ENCODE measurements around the gene CD82.

The CD82 gene

DNA sequence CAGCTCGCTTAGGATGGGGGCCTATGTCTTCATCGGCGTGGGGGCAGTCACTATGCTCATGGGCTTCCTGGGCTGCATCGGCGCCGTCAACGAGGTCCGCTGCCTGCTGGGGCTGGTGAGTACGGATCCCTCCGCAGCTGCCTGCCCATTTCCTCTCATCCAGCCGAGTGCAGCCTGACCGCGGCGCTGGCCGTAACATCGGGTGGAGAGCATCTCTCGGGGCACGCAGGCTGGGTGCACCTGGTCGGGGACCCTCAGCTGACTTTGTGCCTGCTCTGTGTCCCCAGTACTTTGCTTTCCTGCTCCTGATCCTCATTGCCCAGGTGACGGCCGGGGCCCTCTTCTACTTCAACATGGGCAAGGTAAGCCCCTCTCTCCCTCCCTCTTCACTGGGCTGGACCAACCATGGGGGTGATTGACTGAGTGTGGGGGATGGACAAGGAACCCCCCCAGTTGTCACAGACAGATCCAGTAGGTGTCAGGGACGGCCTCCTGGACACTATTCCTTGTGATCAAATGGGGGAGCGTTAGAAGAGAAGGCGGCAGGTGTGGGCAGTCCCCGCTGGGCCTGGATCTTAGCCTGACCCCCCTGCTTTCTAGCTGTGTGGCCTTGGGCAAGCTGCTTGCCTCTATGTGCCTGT is 39.7 kb downstream of the CD82 start:
- FAIRE-seq, result no peak

DNA sequence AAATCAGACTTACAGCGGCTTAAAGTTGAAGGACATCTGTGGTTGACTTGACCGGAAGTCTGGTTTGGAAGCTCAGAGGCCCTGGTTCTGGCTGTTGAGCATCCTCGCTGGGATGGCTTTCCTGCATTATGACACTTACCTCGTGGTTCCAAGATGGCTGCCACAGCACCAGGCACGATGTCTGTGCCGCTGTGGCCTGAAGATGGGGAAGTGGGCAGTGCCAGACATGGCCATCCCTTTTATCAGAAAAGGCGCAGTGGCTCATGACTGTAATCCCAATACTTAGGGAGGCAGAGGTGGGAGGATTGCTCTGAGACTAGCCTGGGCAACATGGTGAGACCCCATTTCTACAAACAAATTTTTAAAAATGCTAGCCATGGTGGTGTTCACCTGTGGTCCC is 40.5 kb downstream of the CD82 start:
- no peak for FAIRE-seq

DNA sequence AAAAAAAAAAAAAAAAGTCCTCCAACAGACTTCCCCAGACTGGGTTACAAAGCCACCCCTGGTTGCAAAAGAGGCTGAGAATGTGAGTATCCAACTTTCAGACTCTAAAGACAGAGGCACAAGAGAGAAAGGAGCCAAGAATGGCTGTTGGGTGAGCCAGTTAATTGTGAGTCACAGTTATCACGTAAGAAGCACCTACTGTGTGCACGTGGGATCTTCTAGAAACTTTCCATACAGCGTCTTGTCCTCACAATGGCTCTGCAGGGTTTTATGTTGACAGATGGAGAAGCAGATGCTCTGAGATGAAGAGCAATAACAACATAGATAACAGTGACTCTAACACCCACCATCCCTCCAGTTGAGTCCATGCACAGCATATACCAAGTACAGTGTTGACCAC is 41.0 kb downstream of the CD82 start:
- FAIRE-seq, result no peak

DNA sequence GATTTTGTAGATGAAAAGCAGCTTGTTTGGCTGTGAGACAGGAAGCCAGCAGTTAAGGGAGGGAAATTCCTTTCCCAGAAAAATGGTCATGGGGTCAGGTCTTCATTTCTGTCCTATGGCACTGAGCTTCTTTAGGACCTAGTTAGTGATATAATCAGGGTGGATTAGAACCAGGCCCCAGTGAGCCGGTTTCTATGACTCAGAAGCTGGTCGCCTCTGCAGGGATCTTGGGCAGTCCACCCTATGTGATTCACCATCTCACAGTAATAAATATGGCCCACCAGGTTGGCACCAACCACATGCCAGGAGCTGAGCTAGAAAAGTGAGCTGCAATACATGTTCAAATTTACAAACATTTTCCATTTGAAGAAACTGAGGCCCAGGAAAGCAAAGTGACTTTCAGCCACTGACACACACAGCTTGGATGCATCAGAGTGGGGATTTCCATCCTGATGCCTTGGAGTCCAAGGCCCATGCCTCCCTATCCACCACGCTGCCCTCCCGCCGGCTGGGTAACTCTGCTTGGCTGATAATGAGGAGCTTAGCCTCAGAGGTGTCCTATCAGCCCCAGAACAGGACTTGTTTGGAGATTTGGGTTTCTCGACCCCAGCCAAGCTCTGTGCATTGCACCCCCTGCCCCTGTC is 42.0 kb downstream of the CD82 start:
- FAIRE-seq, result no peak

DNA sequence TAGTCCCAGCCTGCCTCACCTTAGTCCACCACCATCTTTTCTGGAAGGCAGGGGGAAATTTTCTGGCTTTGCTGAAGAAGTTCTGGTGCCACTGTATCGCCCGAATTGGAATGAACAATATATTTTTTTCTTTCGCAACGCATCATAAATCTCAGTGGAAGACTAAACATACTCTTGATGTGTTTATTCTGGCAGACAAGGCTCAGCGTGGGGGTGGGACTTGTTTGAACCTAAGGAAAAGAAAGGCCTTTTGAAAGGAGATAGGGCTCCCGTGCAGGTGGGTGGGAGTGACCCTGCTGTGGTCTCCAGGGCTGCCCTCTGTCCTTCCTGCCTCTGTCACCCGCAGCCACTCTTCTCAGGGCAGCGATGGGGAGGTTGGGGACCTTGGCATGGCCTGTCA is 42.5 kb downstream of the CD82 start:
- no peak for FAIRE-seq

DNA sequence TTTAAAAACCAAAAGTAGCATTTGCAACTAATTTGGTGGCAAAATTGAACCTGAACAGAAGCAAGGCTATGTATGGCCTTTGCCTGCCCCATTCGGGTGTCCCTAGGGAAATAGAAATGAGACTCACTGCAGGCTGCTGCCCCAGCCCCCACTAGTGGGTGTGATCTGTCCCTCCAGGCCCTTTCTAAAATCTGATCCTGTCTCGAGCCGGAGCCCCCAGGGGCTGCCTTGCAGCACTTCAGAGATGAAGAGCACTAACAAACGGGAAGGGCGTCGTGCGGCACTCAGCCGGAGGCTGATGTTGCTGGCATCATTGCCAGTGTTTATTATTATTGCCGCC is 43.2 kb downstream of the CD82 start:
- FAIRE-seq, result no peak

DNA sequence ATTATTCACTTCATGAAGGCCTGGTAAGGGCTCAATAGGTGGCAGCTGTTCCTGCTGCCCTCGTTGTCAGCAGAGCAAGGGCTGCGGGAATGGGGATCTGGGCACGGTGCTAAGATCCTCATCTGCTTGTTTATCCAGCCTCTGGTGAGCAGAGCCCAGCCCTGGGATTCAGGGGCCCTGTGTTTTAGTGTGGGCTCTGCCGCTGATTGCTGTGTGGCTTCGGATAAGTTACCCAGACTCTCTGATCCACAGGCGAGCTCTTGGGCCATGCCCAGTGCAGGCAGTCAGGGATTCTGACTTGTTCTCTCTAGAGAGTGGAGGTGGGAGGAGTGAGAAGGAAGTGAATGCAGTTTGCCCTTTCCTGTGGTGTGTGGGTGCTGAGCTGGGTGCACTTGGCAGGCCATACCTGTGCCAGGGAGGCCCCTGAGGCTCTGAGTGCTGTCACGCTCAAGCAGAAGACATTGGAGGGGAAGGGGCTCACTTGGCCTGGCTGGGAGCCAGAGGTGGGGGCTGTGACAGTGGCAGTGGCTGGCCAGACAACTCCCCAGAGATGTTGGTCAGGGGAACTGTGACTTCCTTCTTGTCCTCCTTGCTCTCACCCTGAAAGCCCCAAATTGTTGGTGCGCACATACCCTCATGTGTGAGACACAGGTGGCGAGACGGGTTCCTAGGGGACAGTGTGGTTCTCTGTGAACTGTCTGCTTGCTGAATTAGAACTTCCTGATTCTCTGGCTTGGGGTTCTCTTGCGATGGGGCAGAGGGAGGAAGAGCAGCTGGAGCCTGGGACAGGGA is 43.7 kb downstream of the CD82 start:
- FAIRE-seq, result no peak

DNA sequence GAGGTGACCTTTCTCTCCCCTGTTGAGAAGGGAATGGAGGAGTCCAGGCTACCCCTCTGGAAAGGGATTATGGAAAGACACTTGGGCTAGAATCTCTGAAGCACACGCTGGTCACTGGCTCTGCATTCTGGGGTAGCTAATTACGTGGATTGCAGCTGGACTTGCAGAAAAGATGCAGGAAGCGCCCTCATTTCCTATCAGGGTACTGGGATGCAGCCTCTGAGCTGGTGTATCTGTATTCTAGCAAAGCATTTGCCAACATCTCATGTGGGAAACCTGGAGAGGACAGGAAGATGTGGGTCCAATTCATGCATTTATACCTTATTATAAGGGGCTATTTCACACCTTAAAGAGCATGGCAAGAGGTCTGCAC is 44.3 kb downstream of the CD82 start:
- FAIRE-seq, result no peak

DNA sequence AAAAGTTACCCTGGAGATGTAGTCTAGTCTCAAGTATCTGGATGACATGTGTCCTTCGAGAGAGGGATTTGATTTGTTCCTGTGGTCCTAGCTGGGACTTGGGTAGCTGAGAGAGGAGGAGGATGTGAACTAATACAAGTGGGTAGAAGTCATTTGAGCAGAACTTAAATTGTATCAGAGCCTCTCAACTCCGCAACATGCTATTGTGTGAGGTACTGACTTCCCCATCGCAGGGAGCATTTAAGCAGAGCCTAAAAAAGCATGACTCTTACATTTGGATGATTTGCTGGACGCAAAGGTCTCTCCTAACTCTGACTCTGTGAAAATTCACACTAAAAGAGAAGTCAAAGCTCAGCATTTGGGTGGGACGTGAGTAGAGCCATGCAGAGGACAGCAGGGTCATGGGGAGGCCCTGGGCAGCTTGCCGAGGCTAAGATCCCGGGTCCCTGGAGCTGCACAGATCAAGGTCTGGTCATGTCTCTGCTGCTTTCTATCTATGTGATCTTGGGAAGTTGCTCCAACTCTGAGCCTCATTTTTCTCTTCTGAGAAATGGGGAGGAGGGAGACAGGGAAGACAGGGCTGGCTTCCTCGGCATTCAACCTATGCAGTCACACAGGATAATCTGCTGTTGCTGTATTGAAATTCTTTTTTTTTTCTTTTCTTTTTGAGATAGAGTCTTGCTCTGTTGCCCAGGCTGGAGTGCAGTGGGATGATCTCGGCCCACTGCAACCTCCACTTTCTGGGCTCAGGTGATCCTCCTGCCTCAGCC is 44.9 kb downstream of the CD82 start:
- no peak for FAIRE-seq

DNA sequence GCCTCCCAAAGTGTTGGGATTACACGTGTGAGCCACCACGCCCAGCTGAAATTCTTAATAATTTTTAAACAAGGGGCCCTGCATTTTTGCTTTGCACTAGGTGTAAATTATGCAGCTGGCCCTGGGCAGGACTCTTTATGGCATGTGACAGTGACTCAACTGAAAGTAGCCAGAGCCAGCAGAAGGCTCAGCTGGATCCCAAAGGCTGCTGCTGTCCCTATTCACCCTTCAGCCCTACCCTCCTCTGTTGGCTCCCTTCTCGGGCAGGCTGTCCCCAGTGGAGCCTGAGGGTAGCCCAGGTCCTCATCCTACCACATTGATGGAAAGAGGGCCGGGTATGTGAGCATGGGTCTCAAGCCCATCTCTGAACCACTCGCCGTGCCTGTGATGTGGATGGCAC is 45.6 kb downstream of the CD82 start:
- FAIRE-seq, result no peak

DNA sequence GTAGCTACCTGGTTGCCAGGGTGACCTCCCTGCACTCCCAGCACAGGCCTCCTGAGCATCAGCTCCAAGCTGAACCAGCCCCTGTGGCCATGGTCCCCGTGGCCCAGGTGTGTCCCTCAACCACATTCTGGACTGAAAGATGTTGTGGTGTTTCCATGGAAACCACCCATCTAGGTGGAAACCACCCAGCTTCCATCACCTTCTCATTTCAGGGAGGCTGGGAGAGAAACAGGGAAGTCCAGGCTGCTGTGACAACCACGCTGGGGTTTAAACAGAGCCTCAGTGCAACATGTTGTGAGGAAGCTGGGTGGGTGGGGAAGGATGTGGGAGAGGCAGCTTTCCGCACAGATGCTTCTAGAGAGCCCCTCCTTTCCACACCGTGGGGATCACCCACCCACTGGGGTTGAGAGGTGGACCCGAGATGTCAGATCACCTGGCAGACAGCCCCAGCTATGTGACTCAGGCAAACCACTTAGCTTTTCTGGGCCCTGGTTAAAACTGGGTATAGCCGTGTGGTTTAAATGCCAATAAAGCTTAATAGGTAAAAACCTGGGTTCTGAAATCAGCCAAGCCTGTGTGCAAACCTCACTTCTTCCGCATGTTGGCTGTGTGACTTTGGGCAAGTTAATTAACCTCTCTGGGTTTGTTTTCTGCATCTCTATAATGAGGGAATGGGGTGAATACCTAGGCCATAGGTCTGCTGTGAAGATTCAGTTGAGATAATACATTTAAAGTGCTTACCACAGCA is 46.4 kb downstream of the CD82 start:
- FAIRE-seq, result no peak

DNA sequence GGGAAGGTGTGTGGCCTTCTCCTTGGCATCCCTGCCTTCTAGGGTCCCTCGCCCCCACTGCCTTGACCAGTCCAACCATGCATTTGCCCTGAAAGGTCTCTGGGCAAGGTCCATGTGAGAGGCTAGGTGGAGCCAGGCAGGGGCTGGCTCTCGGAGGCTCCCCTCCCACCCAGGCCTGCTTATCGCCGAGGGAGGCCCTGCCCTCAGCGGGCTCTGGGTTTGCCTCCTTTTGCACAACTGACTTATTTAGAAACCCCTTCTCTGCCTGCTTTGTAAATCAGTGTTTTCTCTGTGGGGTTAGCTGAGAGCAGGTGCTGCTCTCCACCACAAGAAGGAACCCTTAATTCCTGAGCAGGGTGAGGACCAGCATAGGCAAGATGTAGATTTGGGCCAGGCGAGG is 47.7 kb downstream of the CD82 start:
- no peak for FAIRE-seq

DNA sequence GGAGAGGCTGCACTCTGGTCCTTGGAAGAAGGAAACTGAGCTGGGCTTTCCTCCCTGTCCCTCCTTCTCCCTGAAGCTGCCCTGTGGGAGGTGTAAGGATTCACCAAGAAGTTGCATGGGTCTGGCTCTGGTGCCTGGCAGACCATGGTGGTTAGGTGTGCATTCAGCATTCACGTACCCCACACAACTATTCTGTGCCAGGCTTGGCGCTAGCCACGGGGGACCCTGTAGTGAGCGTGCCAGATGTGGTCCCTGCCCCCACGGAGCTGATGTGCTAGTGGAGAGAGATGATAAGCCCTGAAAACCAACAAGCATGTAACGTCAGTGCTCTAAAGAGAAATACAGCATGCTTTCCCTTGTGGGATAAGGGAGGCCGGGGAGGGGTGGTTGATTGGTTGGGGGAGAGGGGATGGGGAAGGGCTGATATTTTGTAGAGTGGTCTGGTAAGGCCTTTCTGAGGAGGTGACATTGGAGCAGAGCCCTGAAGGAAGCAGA is 48.9 kb downstream of the CD82 start:
- no peak for FAIRE-seq

DNA sequence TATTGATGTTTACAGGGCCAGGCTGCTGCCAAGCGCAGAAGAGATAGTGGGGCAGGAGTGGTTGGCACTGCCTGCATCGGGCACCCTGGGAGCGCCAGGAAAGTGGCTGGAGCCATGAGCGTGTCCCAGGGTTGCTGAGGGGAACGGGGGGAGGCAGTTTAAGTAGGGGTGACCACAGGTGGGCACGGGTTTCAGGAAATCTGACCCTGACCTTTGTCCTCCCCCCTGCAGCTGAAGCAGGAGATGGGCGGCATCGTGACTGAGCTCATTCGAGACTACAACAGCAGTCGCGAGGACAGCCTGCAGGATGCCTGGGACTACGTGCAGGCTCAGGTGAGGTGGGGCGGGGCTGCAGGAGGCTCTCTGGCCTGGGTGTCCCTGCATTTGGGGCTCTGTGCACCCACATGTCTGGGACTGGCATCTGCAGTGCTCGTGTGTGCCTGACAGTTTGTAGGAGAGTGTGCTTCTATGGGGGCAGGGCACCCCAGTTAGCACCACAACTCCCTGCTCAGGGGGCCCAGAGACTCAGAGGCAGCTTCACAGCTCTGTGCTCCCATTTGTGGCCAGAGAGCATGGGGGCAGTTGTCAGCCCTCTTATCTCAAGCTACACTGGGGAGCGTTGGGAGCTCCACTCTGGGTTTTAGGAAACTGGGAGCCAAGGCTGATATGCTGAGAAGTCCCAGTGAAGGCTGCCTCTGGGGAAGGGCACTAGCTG is 49.7 kb downstream of the CD82 start:
- FAIRE-seq, result no peak

DNA sequence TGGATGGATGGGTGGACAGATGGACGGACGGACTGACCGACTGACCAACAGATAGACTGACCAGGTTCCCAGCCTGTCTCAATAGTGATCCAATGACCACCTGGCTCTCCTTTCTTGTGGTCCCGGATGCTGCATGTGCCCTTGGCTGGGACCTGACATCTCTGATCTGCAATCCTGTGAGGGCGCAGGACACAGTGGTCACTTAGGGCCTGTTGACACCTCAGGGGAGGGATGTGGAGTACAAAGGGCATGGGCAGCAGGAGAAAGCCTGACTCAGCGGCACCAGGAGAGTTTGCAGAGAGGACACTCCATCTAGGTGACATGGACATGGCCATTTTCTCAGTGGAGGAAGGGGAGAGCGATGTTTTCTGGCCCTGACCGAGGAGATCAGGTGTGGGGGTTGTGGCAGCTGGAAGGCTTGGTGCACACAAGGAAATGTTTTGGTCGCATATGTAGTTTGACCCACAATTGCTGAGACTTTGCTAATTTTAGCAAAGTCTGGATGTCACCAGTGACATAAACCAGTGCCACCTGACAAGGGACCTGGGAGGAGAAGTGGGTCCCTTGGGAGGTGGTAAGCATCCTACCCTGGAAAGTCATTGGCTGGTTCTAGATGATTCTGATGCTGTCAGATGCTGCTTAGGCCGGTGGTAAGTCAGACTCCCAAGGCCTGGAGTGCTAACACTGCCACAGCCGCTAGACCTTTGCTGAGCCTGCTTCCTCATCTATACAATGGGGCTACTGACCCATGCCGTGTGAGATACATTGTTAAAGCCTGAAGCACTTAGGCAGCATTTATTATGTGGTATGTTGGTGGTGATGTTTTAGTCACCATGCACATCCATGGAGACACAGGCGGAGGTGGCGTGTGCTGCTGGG is 50.7 kb downstream of the CD82 start:
- no peak for FAIRE-seq

DNA sequence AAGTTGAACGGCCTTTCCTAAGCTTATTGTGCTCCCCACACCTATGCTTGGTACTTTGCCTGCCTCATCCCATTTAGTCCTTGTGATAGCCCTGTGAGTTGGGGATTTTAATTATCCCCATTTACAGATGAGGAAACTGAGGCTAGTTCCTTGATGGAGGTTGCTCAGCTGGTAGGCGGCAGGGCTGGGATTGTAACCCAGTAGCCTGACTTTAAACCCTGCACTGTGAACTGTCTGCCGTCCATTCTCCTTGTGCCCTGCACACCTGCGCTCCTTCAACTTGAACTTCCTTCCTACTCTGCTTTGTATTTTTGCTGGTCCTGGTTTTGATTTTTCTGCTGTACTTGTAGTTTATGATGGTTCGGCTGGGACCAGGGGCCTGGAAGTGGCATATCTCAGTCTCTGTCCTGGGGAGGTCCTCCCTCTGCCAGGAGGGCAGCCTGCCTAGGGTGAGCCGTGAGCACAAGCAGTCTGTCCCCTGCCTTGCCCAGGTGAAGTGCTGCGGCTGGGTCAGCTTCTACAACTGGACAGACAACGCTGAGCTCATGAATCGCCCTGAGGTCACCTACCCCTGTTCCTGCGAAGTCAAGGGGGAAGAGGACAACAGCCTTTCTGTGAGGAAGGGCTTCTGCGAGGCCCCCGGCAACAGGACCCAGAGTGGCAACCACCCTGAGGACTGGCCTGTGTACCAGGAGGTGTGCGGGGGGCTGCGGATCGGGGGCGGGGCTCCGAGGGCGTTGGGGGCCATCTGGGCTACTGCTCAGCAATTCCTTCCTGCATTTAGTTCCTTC is 52.4 kb downstream of the CD82 start:
- no peak for FAIRE-seq

DNA sequence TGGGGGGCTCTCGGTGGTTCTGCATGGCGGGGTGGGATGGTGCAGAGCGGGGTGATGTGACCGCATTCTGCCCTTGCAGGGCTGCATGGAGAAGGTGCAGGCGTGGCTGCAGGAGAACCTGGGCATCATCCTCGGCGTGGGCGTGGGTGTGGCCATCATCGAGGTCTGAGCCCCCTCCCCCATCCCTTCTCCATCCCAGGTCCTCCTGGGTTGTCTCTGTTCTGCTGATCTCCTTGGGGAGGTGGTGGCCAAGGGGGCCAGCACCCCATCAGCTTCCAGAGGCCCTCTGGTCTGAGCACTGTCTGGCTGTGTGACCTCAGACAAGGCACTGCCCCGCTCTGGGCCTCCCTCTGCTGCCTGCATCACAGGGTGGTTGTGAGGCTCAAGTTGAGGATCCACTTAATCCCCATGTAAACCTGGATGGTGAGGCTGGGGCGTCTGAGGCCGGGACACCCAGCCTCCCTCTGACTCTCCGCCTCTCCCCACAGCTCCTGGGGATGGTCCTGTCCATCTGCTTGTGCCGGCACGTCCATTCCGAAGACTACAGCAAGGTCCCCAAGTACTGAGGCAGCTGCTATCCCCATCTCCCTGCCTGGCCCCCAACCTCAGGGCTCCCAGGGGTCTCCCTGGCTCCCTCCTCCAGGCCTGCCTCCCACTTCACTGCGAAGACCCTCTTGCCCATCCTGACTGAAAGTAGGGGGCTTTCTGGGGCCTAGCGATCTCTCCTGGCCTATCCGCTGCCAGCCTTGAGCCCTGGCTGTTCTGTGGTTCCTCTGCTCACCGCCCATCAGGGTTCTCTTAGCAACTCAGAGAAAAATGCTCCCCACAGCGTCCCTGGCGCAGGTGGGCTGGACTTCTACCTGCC is 53.3 kb downstream of the CD82 start:
- no peak for FAIRE-seq

DNA sequence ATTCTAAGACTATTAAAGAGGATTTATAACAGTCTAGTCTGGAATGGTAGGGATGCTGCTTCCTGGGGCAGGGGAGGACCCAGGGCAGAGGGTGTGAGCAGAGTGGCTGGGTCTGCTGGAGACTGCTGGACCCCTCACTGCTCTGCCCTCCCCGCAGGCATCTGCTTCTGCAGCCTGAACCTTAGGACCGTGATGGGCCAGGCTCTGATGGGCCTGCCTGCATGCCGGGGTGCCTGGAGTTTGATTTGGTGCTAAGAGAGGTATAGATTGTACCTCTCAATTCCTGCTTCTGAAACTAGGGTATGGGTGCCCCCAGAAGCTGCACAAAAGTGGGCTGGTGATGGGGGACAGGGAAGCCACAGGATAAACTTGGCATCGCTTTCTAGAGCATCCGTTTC is 54.9 kb downstream of the CD82 start:
- no peak for FAIRE-seq

DNA sequence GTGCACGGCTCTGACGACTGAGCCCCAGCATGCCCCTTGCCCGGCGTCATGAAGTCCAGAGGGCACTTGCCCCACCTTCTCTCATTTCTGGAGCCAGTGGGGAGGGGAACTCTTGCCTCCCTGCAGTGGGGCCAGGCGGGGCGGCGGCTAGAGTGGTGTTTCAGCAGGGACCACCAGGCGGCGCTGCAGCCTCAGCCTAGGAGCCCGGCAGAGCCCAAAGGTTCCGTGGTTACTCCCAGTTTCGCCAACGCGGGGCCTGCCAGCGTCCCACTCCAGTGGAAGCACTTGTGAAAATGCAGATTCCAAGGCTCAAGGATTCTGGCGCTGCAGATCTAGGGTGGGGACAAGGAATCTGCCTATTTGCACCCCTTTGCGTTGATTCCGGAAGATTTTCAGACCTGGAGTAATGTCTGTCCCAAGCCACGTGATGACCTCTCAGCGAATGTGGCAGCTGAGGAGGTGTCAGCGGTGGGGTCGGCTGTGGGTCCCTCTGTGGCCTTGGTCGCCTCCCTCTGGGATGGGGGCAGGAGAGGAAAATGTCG is 55.7 kb downstream of the CD82 start:
- FAIRE-seq, result no peak

Data from colon (tissue), 2 donors.